ENCODE data around the gene FSTL5. TPM values are rescaled to one million over a fixed set of nuclear protein-coding genes. Genes with fewer than 3 reads are reported as not detected.

The FSTL5 gene
- total and polyA plus RNA-seq, 2 experiments from 2014 or later = 0.06 to 0.49 TPM

DNA sequence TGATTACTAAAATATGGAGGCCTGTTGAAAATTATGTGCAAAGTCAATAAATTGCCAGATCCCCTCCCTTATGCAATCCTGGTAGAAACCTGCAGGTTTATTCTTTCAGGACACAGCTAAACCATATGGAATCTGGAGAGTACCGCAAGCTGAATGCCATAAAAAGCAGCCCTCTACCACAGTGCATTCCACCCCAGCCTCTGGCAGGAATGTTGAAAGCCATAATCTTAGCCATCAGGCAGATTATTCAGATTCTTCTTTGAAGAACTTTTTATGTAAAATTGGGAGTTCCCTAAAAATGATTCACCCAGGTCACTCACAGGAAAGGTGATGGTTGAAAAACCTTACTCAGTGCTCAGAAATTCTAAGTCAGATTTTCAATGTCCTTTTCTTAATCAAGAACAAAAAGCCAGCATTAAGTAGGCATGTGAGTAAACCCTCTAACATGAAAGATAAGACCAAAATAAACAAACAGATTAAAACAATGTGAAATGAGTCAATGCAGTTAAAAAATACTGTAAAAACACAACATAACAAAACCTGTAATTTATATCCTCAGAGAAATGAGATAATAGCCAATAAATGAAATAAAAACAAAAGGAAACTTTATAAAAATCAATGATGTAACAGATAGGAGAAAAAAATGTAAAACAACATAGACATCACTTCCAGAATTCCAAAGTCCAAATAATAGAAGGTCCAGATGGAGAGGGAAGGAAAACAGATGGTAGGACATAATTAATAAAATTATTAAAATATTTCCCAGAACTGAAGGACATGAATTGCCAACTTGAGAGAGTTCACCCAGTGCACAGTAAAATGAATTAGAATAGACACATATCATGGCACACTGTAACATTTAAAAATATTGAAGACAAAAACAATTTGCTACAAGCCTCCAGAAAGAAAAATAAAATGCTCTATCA, 226.9 kb downstream of the FSTL5 start:
- H3F3A ChIP-seq (replicated peaks; ENCODE audit: low read depth) = no peaks in the 10 kb centered on the region
- no peaks in the 10 kb centered on the region for H3K36me3 ChIP-seq (ENCODE audit: insufficient read depth)
- Mint-ChIP-seq H3K4me1 (peaks cover 4% of the 10 kb centered on the region; the same call in 2 of the 3 replicates), H3K36me3 (ENCODE audit: low read depth) (no peaks in the 10 kb centered on the region), H3K4me3 (no peak overlapping the region), H3K27me3 (ENCODE audit: insufficient read depth, low read depth, poor library complexity) (no peaks in the 10 kb centered on the region), H3K9me3 (no peaks in the 10 kb centered on the region), H3K27ac (0 out of 2 replicates have a peak overlapping the region, but pooled peaks have one; percentile 28)
- no peaks in the 10 kb centered on the region for H3K27me3 ChIP-seq (ENCODE audit: insufficient read depth)
- TF ChIP-seq EZH2 (IDR thresholded peaks at IDR 0.05; ENCODE audit: low read depth, unreplicated experiment) (no peak), REST (IDR thresholded peaks at IDR 0.05; ENCODE audit: unreplicated experiment) (no peak), ZNF114 (CRISPR knock-in tag; IDR thresholded peaks at IDR 0.05) (no peak), STAT1 (IDR thresholded peaks at IDR 0.05; ENCODE audit: unreplicated experiment) (no peak), ETS1 (IDR thresholded peaks at IDR 0.05) (no peak), POLR2AphosphoS5 (IDR thresholded peaks at IDR 0.05; ENCODE audit: low read depth) (no peak), EZH2phosphoT487 (IDR thresholded peaks at IDR 0.05; ENCODE audit: unreplicated experiment) (no peak), ZNF462 (CRISPR knock-in tag; IDR thresholded peaks at IDR 0.05) (no peak), CREB1 (CRISPR knock-in tag; IDR thresholded peaks at IDR 0.05; ENCODE audit: low read depth) (no peak), NANOG (IDR thresholded peaks at IDR 0.05; ENCODE audit: borderline replicate concordance) (no peak), JUNB (IDR thresholded peaks at IDR 0.05; ENCODE audit: unreplicated experiment) (no peak), ZNF331 (CRISPR knock-in tag; IDR thresholded peaks at IDR 0.05; ENCODE audit: low read depth) (no peak)
- TF ChIP-seq, protein P1, sequence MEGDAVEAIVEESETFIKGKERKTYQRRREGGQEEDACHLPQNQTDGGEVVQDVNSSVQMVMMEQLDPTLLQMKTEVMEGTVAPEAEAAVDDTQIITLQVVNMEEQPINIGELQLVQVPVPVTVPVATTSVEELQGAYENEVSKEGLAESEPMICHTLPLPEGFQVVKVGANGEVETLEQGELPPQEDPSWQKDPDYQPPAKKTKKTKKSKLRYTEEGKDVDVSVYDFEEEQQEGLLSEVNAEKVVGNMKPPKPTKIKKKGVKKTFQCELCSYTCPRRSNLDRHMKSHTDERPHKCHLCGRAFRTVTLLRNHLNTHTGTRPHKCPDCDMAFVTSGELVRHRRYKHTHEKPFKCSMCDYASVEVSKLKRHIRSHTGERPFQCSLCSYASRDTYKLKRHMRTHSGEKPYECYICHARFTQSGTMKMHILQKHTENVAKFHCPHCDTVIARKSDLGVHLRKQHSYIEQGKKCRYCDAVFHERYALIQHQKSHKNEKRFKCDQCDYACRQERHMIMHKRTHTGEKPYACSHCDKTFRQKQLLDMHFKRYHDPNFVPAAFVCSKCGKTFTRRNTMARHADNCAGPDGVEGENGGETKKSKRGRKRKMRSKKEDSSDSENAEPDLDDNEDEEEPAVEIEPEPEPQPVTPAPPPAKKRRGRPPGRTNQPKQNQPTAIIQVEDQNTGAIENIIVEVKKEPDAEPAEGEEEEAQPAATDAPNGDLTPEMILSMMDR (conservative IDR thresholded peaks at IDR 0.05; ENCODE audit: low read depth in 2 of 2) = no peak
- H3K4me2 ChIP-seq = no peak overlapping the region
- H3K79me2 ChIP-seq (replicated peaks; ENCODE audit: insufficient read depth) = no peaks in the 10 kb centered on the region
- H3K4me3 ChIP-seq = no peak overlapping the region
- DNase-seq (ENCODE audit: low spot score) = peak; percentile 28
- no peaks in the 10 kb centered on the region for H3K4me1 ChIP-seq (ENCODE audit: insufficient read depth)
- no peak overlapping the region for H3K27ac ChIP-seq (ENCODE audit: low read depth)
- no peaks in the 10 kb centered on the region for H3K9me2 ChIP-seq (ENCODE audit: insufficient read depth)
- no peak overlapping the region for H2AFZ ChIP-seq
- ATAC-seq = peak; percentile 68
- no peaks in the 10 kb centered on the region for H4K20me1 ChIP-seq (replicated peaks; ENCODE audit: insufficient read depth)
